Activated CD8-positive, alpha-beta memory T cell treated with anti-CD3 and anti-CD28 coated beads, Interleukin-2, amount 50 U/mL, for 24 hours (primary cell): Measurements from ENCODE around the gene C17orf100.
A peak's percentile ranks its signal among the peaks of the same experiment; 100 is the strongest.

Source experiments
- DNase-seq: peaks from one replicate; pipeline ENCODE4 v3.0.0-alpha.2; 2020; ENCODE audit errors: extremely low read depth

Gene C17orf100

GRCh38 chr17:6651354-6651918 lies at the start of gene C17orf100, which contains the start of gene MED31:
Gene C17orf100 (plus strand): TSS chr17:6651762. CDS start chr17:6651914, 152 bp downstream.
Gene MED31 (minus strand): TSS chr17:6651605. CDS start chr17:6651528, 77 bp downstream.
- peak; percentile 82 for DNase-seq

GRCh38 chr17:6602141-6602540 lies 49.4 kb upstream of the C17orf100 start:
- no peak for DNase-seq

- no peak for DNase-seq
Measured at GRCh38 chr17:6603744-6604325, 47.7 kb upstream of the C17orf100 start.

- DNase-seq = no peak
Measured at GRCh38 chr17:6605142-6605541, 46.4 kb upstream of the C17orf100 start.

- no peak for DNase-seq
Measured at GRCh38 chr17:6608321-6608720, 43.2 kb upstream of the C17orf100 start.

GRCh38 chr17:6610011-6610410 lies 41.6 kb upstream of the C17orf100 start:
- no peak for DNase-seq

- DNase-seq = no peak
Measured at GRCh38 chr17:6611231-6611630, 40.3 kb upstream of the C17orf100 start.

GRCh38 chr17:6623941-6624340 lies 27.6 kb upstream of the C17orf100 start:
- no peak for DNase-seq

GRCh38 chr17:6626616-6627015 lies 24.9 kb upstream of the C17orf100 start:
- DNase-seq = no peak

GRCh38 chr17:6627019-6627418 lies 24.5 kb upstream of the C17orf100 start:
- no peak for DNase-seq

GRCh38 chr17:6630390-6630789 lies 21.2 kb upstream of the C17orf100 start:
- no peak for DNase-seq

- DNase-seq = no peak
Measured at GRCh38 chr17:6632530-6632929, 19.0 kb upstream of the C17orf100 start.

- no peak for DNase-seq
Measured at GRCh38 chr17:6633263-6633662, 18.3 kb upstream of the C17orf100 start.

- DNase-seq = no peak
Measured at GRCh38 chr17:6636105-6636504, 15.5 kb upstream of the C17orf100 start.

- DNase-seq = no peak
Measured at GRCh38 chr17:6636616-6637457, 14.7 kb upstream of the C17orf100 start.

- no peak for DNase-seq
Measured at GRCh38 chr17:6637458-6637840, 14.1 kb upstream of the C17orf100 start.

- no peak for DNase-seq
Measured at GRCh38 chr17:6638046-6638908, 13.3 kb upstream of the C17orf100 start.

- no peak for DNase-seq
Measured at GRCh38 chr17:6639014-6639585, 12.5 kb upstream of the C17orf100 start.

GRCh38 chr17:6639586-6640535 lies 11.7 kb upstream of the C17orf100 start:
- no peak for DNase-seq

- peak; percentile 88 for DNase-seq
Measured at GRCh38 chr17:6640536-6641246, 10.9 kb upstream of the C17orf100 start, which contains the start of the genes KIAA0753 and TXNDC17. Gene KIAA0753 (minus strand): TSS chr17:6640711. CDS start chr17:6635103, 5,608 bp downstream. Gene TXNDC17 (plus strand): TSS chr17:6641060. CDS start chr17:6641083, 23 bp downstream.
